CD4-positive, alpha-beta T cell treated with Interleukin-4 for 4 hours (primary cell): ENCODE measurements around the gene IKBKE.

Experiments
- DNase-seq: peaks from one replicate; pipeline ENCODE4 v3.0.0-alpha.2; 2020

IKBKE gene

DNA sequence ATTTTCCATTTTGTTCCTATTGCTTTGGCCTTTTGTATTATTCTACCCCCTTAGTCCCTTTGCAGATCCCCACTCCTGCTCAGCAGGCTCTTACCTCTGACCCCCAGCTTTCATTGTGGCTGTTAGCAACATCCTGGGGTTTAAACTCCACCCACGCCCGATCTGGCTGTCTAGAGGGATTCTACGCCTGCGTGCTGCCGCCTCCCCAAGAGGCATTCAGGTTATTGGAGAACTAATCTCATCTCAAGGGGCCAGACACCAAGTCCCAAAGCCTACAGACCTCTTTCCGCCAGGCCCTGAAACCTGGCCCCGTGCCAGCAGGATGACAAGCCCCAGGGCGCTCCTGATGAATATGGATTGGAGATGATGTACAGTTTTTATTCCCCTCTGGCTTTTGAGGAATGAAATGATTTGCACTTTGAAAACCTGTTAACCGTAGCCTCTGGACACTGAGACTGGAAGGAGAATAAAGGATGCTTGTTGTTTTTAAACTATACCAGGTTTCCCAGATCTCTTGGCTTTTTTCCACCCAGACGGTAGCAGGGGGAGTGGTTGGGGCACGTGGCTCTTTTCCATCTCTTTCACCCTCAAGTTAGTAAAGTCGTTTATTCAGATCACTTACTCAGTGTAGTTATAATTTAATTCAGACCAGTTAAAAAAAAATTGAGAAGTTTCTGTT lies 14.5 kb upstream of the IKBKE start:
- no peak for DNase-seq

DNA sequence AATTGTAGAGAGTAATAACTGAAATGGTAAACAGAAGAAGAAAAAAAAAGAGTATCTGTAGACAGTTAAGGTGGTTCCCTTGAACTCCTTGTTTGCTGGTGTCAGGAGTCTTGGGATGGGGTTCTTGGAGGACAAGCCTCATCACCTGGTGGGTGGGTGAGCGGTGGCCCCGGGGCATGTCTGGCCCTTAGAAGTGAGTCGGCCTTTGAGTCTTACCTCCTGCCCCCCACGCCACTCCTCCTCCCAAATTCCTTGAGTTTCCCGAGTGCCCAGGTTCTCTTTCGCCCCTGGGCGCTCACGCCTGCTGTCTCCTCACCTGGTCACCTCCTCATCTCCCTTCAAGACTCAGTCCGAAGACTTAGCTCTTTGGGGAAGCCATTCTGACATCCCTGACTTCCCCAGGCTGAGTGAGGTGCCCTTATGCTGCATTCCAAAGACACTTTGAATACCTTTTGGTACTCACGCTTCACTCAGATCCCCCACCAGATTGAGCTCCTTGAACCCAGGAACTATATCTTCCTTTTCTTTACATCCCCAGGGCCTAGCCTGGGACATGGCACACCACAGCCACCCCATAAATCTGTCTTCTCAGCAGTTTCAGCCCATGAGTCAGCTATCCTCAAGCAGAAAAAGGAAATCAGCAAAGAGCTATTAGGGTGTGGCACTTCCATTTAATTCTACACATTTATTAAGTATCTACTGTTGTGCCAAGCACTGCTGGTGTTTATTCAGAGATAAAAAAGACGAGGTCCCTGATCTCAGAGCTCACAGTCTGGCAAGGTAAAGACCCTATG lies 13.5 kb upstream of the IKBKE start:
- DNase-seq, result peak; percentile 38

DNA sequence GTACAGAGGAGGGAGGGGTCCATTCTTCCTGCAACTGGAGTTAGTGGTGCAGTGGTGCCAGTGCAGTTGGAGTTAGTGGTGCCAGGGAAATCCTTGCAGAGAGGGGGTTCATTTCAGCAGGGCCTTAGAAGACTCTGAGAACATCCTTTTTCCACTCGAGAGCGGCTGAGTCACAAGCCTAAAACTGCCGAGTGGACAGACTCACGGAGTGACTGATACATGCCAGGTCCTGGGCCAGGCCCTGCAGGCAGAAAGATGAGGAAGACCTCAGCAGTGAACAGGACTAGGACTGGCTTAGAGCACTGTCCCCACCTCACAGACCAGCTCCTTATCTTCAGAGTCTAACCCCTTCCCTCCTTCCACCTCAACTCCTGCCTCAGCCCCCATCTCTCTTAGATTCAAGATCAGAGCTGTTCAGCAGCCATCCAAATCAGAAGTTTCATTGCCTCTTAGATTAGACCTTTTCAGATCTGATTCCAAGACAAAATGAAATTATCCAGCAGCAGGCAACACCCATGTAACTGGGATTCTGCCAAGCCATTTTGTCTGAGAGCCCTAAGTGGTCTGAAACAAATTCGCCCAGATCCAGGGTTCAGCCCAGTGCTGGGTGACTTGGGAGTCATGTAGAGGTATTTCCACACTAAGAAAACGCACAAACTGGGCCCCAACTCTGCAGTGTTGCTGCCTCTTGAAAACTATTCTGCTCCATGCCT lies 12.7 kb upstream of the IKBKE start:
- no peak for DNase-seq

GRCh38 chr1:206459703-206460102 lies 10.6 kb upstream of the IKBKE start:
- no peak for DNase-seq

DNA sequence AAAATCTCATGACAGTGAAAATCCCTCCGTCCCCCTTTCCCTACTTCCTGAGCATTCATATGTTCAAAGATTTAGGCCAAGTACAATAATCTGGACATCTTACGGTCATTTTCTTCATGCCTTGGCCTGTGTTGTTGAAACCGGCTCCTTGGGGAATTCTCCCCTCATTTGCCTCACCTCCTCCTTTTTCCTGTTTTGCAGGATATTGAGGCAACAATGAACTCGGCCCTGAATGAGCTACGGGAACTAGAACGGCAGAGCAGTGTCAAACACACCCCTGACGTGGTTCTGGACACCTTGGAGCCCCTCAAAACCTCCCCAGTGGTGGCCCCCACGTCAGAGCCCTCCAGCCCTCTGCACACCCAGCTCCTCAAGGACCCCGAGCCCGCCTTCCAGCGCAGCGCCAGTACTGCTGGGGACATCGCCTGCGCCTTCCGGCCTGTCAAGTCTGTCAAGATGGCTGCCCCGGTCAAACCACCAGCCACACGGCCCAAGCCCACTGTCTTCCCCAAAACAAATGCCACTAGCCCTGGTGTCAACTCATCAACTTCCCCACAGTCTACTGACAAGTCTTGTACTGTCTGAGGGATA lies 9.3 kb upstream of the IKBKE start:
- no peak for DNase-seq

DNA sequence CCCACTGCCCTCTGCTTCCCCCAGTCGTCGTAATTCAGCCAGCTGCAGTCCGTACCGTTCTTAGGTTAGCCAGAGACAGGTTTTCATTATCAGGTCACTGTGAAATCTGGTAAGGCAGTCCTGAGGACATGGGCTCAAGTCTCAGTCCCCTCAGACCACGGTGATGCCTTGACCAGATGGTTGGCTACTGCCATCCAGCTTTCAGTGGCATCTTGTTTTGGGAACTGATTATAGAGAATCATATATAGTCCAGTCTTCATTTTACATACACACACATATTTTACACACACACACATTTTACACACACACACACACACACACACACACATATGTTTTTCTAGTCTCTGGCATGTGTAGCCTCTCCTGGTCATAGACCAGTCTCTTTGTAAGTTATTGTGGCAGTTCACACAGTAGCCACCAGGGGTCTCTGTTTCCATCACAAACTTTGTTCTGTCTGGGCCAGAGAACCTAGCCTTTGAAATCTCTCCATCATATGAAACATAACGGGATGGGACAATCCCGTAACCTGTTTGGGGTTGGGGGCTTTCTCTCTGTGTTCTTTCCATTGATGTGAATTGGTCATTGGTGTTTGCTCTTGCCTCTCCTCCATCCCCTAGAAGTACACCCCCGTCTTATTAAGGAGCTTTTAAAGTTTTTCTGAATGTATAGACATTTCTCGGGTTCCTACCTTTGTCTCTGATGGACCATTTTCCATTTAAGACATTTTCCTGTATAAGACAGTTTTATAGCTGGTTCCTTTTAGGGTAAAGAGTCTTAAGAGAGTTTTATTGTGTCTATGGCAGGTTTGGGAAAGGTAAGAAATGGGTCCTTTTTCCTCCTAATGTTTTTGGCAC lies 8.4 kb upstream of the IKBKE start:
- peak; percentile 84 for DNase-seq

GRCh38 chr1:206463137-206463536 lies 7.1 kb upstream of the IKBKE start:
- DNase-seq, result peak; percentile 35

- no peak for DNase-seq
These were observed 6.4 kb upstream of the IKBKE start for GRCh38 chr1:206463911-206464310.

DNA sequence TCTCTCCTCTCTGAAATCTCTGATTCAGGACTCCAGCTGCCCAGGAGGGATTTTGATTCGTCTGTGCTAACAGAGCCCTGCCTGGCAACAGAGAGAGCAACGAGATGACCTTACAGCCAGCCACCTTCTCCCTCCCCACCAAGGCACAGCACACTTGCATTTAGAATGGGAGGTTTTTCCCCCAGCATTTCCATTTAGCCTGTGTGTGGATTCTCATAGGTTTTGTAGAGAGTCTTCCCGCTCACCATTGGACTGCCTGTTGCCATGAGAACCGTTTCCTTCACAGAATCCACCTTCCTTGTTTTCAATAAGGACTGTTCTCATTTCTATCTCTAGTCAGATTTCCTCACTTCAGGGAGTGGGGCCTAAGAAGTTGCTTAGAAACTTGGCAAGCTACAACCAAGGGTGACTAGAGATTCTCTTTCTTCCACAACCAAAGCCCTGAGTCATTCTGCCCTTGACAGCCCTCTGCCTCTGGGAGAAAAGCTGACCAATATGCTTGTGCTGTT lies 5.8 kb upstream of the IKBKE start:
- DNase-seq, result no peak

GRCh38 chr1:206465951-206466350 lies 4.3 kb upstream of the IKBKE start:
- peak; percentile 24 for DNase-seq

DNA sequence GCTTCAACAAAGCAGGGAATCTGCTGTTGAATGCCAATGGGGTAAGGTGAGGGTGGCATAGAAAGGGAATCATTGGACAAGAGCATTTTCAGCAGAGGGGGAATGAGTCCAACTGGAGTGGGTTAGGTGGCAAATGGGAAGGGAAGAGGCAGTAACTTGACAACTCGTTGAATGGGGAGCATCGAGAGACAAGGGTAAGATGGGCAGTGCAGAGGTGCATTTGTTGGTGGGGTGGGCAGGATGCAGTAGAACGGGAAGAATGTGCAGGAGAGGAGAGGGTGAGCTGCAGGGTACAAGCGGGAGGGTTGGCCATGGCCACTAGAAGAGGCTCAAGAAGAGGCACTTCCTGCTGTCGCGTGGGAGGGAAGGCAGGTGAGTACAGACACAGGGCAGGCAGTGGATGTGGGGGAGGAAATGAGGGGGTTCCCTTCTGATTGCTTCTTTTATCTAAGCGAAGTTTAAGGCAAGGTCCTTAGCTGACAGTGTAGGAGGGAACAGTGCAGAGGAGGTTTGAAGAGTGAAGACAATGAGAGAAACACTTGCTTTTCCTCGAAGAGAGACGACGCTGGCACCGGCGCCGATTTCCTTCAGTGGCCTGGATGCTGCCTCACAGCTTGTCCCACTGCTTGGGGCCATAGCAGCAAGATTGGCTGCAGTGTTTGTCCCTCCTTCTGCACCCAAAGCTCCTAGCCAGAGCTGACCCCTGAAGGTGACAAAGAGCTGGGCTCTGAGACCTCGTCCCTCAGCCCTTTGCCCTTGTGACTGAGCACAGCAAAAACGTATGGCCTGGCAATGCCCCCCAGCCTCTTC lies 3.2 kb upstream of the IKBKE start:
- DNase-seq, result no peak

DNA sequence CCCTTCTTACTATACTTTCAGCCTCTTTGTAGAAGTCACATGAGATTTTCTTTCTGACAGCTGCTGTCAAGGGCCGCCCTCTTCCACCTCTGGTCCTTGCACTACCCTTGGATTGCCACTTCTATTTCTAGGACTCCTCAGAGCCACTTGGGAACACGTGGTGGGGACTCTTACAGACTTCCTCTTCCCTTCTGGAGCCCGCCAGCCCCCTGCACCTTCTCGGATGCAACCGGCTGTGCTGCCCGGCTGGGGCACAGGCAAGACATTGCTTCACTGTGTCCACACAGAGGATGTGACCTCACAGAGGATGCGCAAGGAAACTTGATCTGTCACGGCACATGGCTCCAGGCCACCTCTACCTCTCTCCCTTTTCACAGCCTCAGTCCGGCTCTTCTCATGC lies 2.4 kb upstream of the IKBKE start:
- no peak for DNase-seq

- no peak for DNase-seq
These were observed 1.7 kb upstream of the IKBKE start for GRCh38 chr1:206468571-206468970.

- peak; percentile 74 for DNase-seq
These were observed 804 bp upstream of the IKBKE start for GRCh38 chr1:206469411-206469932.

- DNase-seq, result peak; percentile 72
These were observed 577 bp downstream of the IKBKE start for GRCh38 chr1:206470692-206471414.

GRCh38 chr1:206471415-206471801 lies 1.1 kb downstream of the IKBKE start:
- DNase-seq, result no peak

GRCh38 chr1:206472024-206472423 lies 1.7 kb downstream of the IKBKE start:
- peak; percentile 44 for DNase-seq

DNA sequence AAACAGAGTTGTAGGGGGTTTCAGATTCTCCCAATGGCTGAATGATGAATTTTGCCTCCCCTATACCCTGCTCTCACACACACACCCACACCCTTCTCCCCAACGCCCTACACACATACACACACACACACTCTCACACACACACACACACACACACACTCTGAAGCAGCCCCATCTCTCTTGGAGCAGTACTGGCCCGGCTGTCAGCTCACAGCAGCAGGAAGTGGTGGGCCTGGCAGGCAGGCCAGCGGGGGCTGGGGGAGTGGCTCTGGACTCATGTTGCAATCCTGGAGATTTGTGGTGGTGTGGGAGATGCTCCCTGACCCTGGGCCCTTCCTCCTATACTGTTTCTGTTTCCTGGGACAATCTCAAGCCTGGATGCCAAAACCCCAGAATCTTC lies 2.2 kb downstream of the IKBKE start:
- DNase-seq, result peak; percentile 49

DNA sequence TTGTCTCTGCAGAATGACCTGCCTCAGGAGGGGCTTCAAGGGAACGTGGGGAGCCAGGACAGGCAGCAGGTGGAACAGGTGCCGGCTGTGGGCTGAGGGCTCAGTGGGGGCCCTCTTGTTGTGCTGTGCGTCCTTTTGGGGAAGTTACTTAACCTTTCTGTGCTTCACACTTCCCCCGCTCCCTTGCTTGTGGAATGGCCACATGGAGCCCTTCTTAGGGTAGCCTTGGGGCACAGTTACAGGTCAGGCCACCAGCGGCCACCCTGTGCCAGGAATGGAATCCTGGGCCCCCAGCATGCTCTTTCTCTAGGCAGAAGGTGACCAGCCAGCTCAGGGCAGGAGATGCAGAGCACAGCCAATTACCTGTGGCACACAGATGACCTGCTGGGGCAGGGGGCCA lies 2.6 kb downstream of the IKBKE start:
- DNase-seq, result no peak

DNA sequence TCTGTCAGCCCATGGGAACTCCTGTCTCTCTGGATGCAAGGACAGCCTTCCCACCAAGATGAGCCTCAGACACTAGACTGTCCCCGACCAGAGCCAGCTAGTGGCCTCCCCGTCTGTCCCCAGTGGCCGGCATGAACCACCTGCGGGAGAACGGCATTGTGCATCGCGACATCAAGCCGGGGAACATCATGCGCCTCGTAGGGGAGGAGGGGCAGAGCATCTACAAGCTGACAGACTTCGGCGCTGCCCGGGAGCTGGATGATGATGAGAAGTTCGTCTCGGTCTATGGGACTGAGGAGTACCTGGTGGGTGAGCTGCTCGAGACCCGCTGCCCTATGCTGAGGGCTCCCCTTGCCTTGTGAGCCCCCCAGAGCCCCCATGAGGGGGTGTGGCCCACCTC lies 5.8 kb downstream of the IKBKE start:
- no peak for DNase-seq

- no peak for DNase-seq
These were observed 6.3 kb downstream of the IKBKE start for GRCh38 chr1:206476591-206476990.
